Sigmoid colon (tissue), 4 donors: ENCODE results near the gene USP31.

ENCODE experiments used
- CTCF ChIP-seq, 4 experiments: fragments of 450-650 bp in 3 of 4; fragments of 200-600 bp in 1 of 4; IDR thresholded peaks; one replicate each; pipeline ENCODE4 v1.5.1; 2016 to 2019; ENCODE audit warnings: antibody characterized with exemption in 4 of 4, mild to moderate bottlenecking in 3 of 4, moderate library complexity in 2 of 4
- EP300 ChIP-seq, 4 donors: sonication (generic); formaldehyde crosslinking; IDR thresholded peaks; one replicate each; pipeline ENCODE4 v1.6.1; 2017; ENCODE audit warnings: antibody characterized with exemption in 4 of 4
- POLR2A ChIP-seq, 2 donors: fragments of 450-650 bp; IDR thresholded peaks; one replicate each; pipeline ENCODE4 v1.6.1; 2016; ENCODE audit warnings: antibody characterized with exemption in 2 of 2, mild to moderate bottlenecking in 2 of 2, moderate library complexity in 2 of 2
- POLR2AphosphoS5 ChIP-seq, 4 donors: sonication (generic); formaldehyde crosslinking; IDR thresholded peaks; one replicate each; pipeline ENCODE4 v1.6.1; 2017; ENCODE audit warnings: antibody characterized with exemption in 4 of 4

- TF ChIP-seq CTCF (IDR thresholded peaks at IDR 0.05) (no peak), POLR2A (IDR thresholded peaks at IDR 0.05) (no peak), POLR2AphosphoS5 (IDR thresholded peaks at IDR 0.05) (no peak), EP300 (IDR thresholded peaks at IDR 0.05) (no peak)
Measured at GRCh38 chr16:23158114-23158513, 8.9 kb upstream of the USP31 start.
